ENCODE data around the gene IPO4. TPM values are rescaled to one million over a fixed set of nuclear protein-coding genes. Genes with fewer than 3 reads are reported as not detected.

Gene IPO4
- total and polyA plus RNA-seq, 2 donors (not counting 1 experiment from before 2014, with no cell fraction given) = 12.4 to 25.3 TPM

DNA sequence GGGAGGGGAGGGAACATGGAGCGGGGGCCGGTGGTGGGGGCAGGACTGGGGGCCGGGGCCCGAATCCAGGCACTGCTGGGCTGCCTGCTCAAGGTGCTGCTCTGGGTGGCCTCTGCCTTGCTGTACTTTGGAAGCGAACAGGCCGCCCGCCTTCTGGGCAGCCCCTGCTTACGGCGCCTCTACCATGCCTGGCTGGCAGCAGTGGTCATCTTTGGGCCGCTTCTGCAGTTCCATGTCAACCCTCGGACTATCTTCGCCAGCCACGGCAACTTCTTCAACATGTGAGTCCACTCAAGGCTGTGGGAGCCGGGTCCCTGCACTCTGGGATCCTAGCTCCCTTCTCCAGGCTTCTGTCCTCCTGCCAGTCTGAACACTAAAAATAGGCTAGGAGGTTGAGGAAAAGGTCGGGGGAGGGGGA lies 57.1 kb downstream of the IPO4 start:
- no peak overlapping the region for H3K27ac ChIP-seq (ENCODE audit: insufficient read depth, low read length)
- no peak overlapping the region for H2AFZ ChIP-seq (ENCODE audit: low read length)
- no peak overlapping the region for H3K4me2 ChIP-seq (ENCODE audit: extremely low read depth, insufficient read depth, low read length)
- H3K27me3 ChIP-seq (ENCODE audit: control insufficient read depth, insufficient read depth, low read length) = no peaks in the 10 kb centered on the region
- H3K36me3 ChIP-seq (ENCODE audit: control insufficient read depth, insufficient read depth, low read length) = no peaks in the 10 kb centered on the region
- no peaks in the 10 kb centered on the region for H4K20me1 ChIP-seq (ENCODE audit: control insufficient read depth, extremely low read depth, insufficient read depth, low read length)
- H3K4me3 ChIP-seq (replicated peaks in 1 of 4; ENCODE audit: control extremely low read depth in 1 of 4, insufficient read depth in 1 of 4, low read depth in 3 of 4, low read length in 4 of 4) = no peak overlapping the region
- no peak for TF ChIP-seq EZH2 (IDR thresholded peaks at IDR 0.05; ENCODE audit: low read length, missing control alignments)
- TF ChIP-seq, protein P1, sequence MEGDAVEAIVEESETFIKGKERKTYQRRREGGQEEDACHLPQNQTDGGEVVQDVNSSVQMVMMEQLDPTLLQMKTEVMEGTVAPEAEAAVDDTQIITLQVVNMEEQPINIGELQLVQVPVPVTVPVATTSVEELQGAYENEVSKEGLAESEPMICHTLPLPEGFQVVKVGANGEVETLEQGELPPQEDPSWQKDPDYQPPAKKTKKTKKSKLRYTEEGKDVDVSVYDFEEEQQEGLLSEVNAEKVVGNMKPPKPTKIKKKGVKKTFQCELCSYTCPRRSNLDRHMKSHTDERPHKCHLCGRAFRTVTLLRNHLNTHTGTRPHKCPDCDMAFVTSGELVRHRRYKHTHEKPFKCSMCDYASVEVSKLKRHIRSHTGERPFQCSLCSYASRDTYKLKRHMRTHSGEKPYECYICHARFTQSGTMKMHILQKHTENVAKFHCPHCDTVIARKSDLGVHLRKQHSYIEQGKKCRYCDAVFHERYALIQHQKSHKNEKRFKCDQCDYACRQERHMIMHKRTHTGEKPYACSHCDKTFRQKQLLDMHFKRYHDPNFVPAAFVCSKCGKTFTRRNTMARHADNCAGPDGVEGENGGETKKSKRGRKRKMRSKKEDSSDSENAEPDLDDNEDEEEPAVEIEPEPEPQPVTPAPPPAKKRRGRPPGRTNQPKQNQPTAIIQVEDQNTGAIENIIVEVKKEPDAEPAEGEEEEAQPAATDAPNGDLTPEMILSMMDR (conservative IDR thresholded peaks at IDR 0.05 in 1 of 2, IDR thresholded peaks at IDR 0.05 in 1 of 2; ENCODE audit: low read depth in 1 of 2, low read length in 2 of 2) = no peak
- H3K4me1 ChIP-seq (ENCODE audit: control insufficient read depth, extremely low read depth, insufficient read depth, low read length) = no peaks in the 10 kb centered on the region
- no peak overlapping the region for H3K9ac ChIP-seq (ENCODE audit: insufficient read depth, low read length)
- peaks cover 4% of the 10 kb centered on the region for H3K79me2 ChIP-seq (ENCODE audit: control insufficient read depth, insufficient read depth, low read length)
- no peak for DNase-seq (ENCODE audit: low read depth in 2 of 2)
- H3K9me3 ChIP-seq (ENCODE audit: control insufficient read depth, insufficient read depth, low read depth, low read length) = no peaks in the 10 kb centered on the region

DNA sequence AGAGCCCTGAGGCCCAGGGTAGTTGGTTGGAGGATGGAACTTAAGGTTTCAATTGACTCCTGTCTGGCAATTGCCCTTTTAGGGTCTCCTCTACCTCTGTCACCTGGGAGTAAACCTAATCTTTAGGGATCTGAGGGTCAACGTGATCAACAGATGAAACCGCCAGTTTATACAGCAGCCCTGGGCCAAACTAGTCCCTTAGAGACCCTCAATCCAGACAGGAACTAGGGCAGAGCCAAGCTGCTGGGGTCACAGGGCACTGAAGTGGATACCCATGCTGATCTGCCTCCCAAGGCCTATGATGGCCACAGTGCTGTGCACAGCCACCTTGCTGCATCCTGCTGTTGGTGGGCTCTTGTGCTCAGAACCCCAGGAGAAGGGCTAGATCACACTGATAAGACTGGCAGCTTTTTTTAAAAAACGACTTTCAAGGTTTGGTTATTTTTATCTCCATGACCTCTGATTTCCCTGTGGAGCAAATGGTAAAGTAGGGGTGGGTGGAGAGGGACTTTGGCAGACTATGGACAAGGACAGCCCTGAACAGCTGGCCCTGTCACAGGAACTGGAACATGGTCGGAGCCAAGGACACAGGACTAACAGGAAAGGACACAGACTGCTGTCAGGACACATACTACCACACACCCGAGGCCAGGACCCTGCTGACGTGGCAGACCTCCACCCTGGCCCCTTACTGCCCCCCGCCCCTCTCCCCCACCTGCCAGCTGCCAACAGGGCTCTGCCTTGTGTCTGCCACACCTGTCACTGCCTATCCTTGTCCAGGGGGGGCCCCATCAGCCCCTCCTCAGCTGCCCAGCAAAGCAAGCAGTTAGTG lies 57.7 kb downstream of the IPO4 start:
- Histone ChIP-seq H3K4me3 (replicated peaks in 1 of 4; ENCODE audit: control extremely low read depth in 1 of 4, insufficient read depth in 1 of 4, low read depth in 3 of 4, low read length in 4 of 4) (no peak overlapping the region), H3K79me2 (ENCODE audit: control insufficient read depth, insufficient read depth, low read length) (no peaks in the 10 kb centered on the region), H3K27me3 (ENCODE audit: control insufficient read depth, insufficient read depth, low read length) (no peaks in the 10 kb centered on the region), H3K9ac (ENCODE audit: insufficient read depth, low read length) (no peak overlapping the region), H3K4me2 (ENCODE audit: extremely low read depth, insufficient read depth, low read length) (no peak overlapping the region), H2AFZ (ENCODE audit: low read length) (no peak overlapping the region), H3K4me1 (ENCODE audit: control insufficient read depth, extremely low read depth, insufficient read depth, low read length) (no peaks in the 10 kb centered on the region), H3K36me3 (ENCODE audit: control insufficient read depth, insufficient read depth, low read length) (no peaks in the 10 kb centered on the region), H3K9me3 (ENCODE audit: control insufficient read depth, insufficient read depth, low read depth, low read length) (no peaks in the 10 kb centered on the region), H3K27ac (ENCODE audit: insufficient read depth, low read length) (no peak overlapping the region), H4K20me1 (ENCODE audit: control insufficient read depth, extremely low read depth, insufficient read depth, low read length) (no peaks in the 10 kb centered on the region)
- TF ChIP-seq, protein P1 (conservative IDR thresholded peaks at IDR 0.05 in 1 of 2, IDR thresholded peaks at IDR 0.05 in 1 of 2; ENCODE audit: low read depth in 1 of 2, low read length in 2 of 2) = no peak
- TF ChIP-seq EZH2 (IDR thresholded peaks at IDR 0.05; ENCODE audit: low read length, missing control alignments) = no peak
- DNase-seq (ENCODE audit: low read depth in 2 of 2) = no peak

DNA sequence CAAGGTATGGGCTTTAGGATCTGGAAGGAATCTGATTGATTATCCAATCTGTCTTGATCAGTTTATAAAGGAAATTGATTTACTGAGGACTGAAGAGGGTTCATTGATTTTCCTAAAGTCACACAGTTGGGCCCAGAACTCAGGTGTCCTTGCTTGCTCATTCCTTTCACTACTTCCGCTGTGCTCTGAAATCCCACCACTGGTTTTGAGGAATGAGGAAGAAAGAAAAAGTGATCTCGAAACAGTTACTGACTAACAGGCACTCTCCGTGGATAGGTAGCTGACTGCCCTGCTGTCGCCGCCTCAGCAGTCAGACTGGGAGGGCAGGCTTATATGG lies 58.3 kb downstream of the IPO4 start, which contains the start of gene FITM1:
Gene FITM1 (plus strand): TSS at position 280 of the 337 bp plus-strand sequence. CDS start 905 bp downstream, outside the sequence.
- H3K9me3 ChIP-seq (ENCODE audit: control insufficient read depth, insufficient read depth, low read depth, low read length) = no peaks in the 10 kb centered on the region
- no peak for DNase-seq (ENCODE audit: low read depth in 2 of 2)
- no peak within 1 kb of the TSS for H3K4me2 ChIP-seq (ENCODE audit: extremely low read depth, insufficient read depth, low read length)
- no peaks in the 10 kb centered on the region for H3K79me2 ChIP-seq (ENCODE audit: control insufficient read depth, insufficient read depth, low read length)
- H3K27me3 ChIP-seq (ENCODE audit: control insufficient read depth, insufficient read depth, low read length) = no peaks in the 10 kb centered on the region
- H3K36me3 ChIP-seq (ENCODE audit: control insufficient read depth, insufficient read depth, low read length) = no peaks in the 10 kb centered on the region
- TF ChIP-seq EZH2 (IDR thresholded peaks at IDR 0.05; ENCODE audit: low read length, missing control alignments) = no peak
- TF ChIP-seq, protein P1 (conservative IDR thresholded peaks at IDR 0.05 in 1 of 2, IDR thresholded peaks at IDR 0.05 in 1 of 2; ENCODE audit: low read depth in 1 of 2, low read length in 2 of 2) = no peak
- H3K9ac ChIP-seq (ENCODE audit: insufficient read depth, low read length) = no peak within 1 kb of the TSS
- H3K4me1 ChIP-seq (ENCODE audit: control insufficient read depth, extremely low read depth, insufficient read depth, low read length) = no peaks in the 10 kb centered on the region
- H3K27ac ChIP-seq (ENCODE audit: insufficient read depth, low read length) = no peak within 1 kb of the TSS
- H3K4me3 ChIP-seq (replicated peaks in 1 of 4; ENCODE audit: control extremely low read depth in 1 of 4, insufficient read depth in 1 of 4, low read depth in 3 of 4, low read length in 4 of 4) = no peak within 1 kb of the TSS
- no peaks in the 10 kb centered on the region for H4K20me1 ChIP-seq (ENCODE audit: control insufficient read depth, extremely low read depth, insufficient read depth, low read length)
- no peak within 1 kb of the TSS for H2AFZ ChIP-seq (ENCODE audit: low read length)

Other genes starting within 250 kb of the IPO4 start
Only the 30 nearest of the 34 such genes appear.
- gene DHRS4L2, start 199.9 kb downstream of the IPO4 start, total RNA-seq = 16.7 and 22.6 TPM in 2 replicates
- 12.7 and 12.8 TPM in 2 replicates for gene DHRS4L2, start 199.9 kb downstream of the IPO4 start, polyA plus RNA-seq
- 0.17 and 0.26 TPM in 2 replicates for gene CARMIL3, start 136.8 kb downstream of the IPO4 start, total RNA-seq
- 0.11 TPM in 1 of 2 replicates, not detected in the other for gene CARMIL3, start 136.8 kb downstream of the IPO4 start, polyA plus RNA-seq
- gene CPNE6, start 117.3 kb downstream of the IPO4 start, total RNA-seq = not detected in 2 replicates
- not detected in 2 replicates for gene CPNE6, start 117.3 kb downstream of the IPO4 start, polyA plus RNA-seq
- gene PCK2, start 94.5 kb downstream of the IPO4 start, total RNA-seq = 33.9 and 71.3 TPM in 2 replicates
- gene PCK2, start 94.5 kb downstream of the IPO4 start, polyA plus RNA-seq = 12.7 and 15.9 TPM in 2 replicates
- 52.9 and 68.0 TPM in 2 replicates for gene DCAF11, start 74.0 kb downstream of the IPO4 start, total RNA-seq
- gene DCAF11, start 74.0 kb downstream of the IPO4 start, polyA plus RNA-seq = 18.4 and 21.7 TPM in 2 replicates
- 0.77 and 0.99 TPM in 2 replicates for gene NRL, start 73.9 kb downstream of the IPO4 start, total RNA-seq
- gene NRL, start 73.9 kb downstream of the IPO4 start, polyA plus RNA-seq = 0.45 and 0.49 TPM in 2 replicates
- under 0.01 TPM in 1 of 2 replicates, not detected in the other for gene FITM1, start 58.2 kb downstream of the IPO4 start, total RNA-seq
- not detected in 2 replicates for gene FITM1, start 58.2 kb downstream of the IPO4 start, polyA plus RNA-seq
- 172 and 177 TPM in 2 replicates for gene PSME1, start 52.6 kb downstream of the IPO4 start, total RNA-seq
- gene PSME1, start 52.6 kb downstream of the IPO4 start, polyA plus RNA-seq = 221 and 266 TPM in 2 replicates
- 12.3 and 18.0 TPM in 2 replicates for gene EMC9, start 47.2 kb downstream of the IPO4 start, total RNA-seq
- 6.6 and 10.2 TPM in 2 replicates for gene EMC9, start 47.2 kb downstream of the IPO4 start, polyA plus RNA-seq
- gene PSME2, start 42.2 kb downstream of the IPO4 start, total RNA-seq = 82.7 and 148 TPM in 2 replicates
- gene PSME2, start 42.2 kb downstream of the IPO4 start, polyA plus RNA-seq = 132 and 175 TPM in 2 replicates
- gene RNF31, start 41.3 kb downstream of the IPO4 start, total RNA-seq = 25.4 and 30.3 TPM in 2 replicates
- 9.2 and 14.8 TPM in 2 replicates for gene RNF31, start 41.3 kb downstream of the IPO4 start, polyA plus RNA-seq
- gene IRF9, start 27.6 kb downstream of the IPO4 start, total RNA-seq = 110 and 142 TPM in 2 replicates
- 70.4 and 79.9 TPM in 2 replicates for gene IRF9, start 27.6 kb downstream of the IPO4 start, polyA plus RNA-seq
- 0.51 and 1.8 TPM in 2 replicates for gene REC8, start 16.7 kb downstream of the IPO4 start, total RNA-seq
- gene REC8, start 16.7 kb downstream of the IPO4 start, polyA plus RNA-seq = 1.5 and 2.2 TPM in 2 replicates
- 49.6 and 61.6 TPM in 2 replicates for gene TM9SF1, start 6.6 kb upstream of the IPO4 start, total RNA-seq
- 60.9 and 65.1 TPM in 2 replicates for gene TM9SF1, start 6.6 kb upstream of the IPO4 start, polyA plus RNA-seq
- under 0.01 and 0.17 TPM in 2 replicates for gene TSSK4, start 16.9 kb upstream of the IPO4 start, total RNA-seq
- not detected in 2 replicates for gene TSSK4, start 16.9 kb upstream of the IPO4 start, polyA plus RNA-seq
- 22.1 and 24.9 TPM in 2 replicates for gene CHMP4A, start 24.7 kb upstream of the IPO4 start, total RNA-seq
- 96.8 and 133 TPM in 2 replicates for gene CHMP4A, start 24.7 kb upstream of the IPO4 start, polyA plus RNA-seq
- gene MDP1, start 27.2 kb upstream of the IPO4 start, total RNA-seq = 13.6 and 22.1 TPM in 2 replicates
- 14.4 TPM in 2 replicates for gene MDP1, start 27.2 kb upstream of the IPO4 start, polyA plus RNA-seq
- 140 and 145 TPM in 2 replicates for gene NEDD8, start 43.6 kb upstream of the IPO4 start, total RNA-seq
- gene NEDD8, start 43.6 kb upstream of the IPO4 start, polyA plus RNA-seq = 441 and 587 TPM in 2 replicates
- gene GMPR2, start 44.1 kb upstream of the IPO4 start, total RNA-seq = 128 and 147 TPM in 2 replicates
- 68.3 and 80.2 TPM in 2 replicates for gene GMPR2, start 44.1 kb upstream of the IPO4 start, polyA plus RNA-seq
- gene TINF2, start 53.8 kb upstream of the IPO4 start, total RNA-seq = 54.7 and 61.4 TPM in 2 replicates
- gene TINF2, start 53.8 kb upstream of the IPO4 start, polyA plus RNA-seq = 42.6 and 47.7 TPM in 2 replicates
- gene TGM1, start 74.4 kb upstream of the IPO4 start, total RNA-seq = 0.51 and 0.83 TPM in 2 replicates
- 1.3 and 1.4 TPM in 2 replicates for gene TGM1, start 74.4 kb upstream of the IPO4 start, polyA plus RNA-seq
- gene RABGGTA, start 82.8 kb upstream of the IPO4 start, total RNA-seq = 14.1 and 21.0 TPM in 2 replicates
- gene RABGGTA, start 82.8 kb upstream of the IPO4 start, polyA plus RNA-seq = 15.1 and 19.4 TPM in 2 replicates
- gene DHRS1, start 111.0 kb upstream of the IPO4 start, total RNA-seq = 6.9 and 10.7 TPM in 2 replicates
- 21.0 and 24.5 TPM in 2 replicates for gene DHRS1, start 111.0 kb upstream of the IPO4 start, polyA plus RNA-seq
- gene NOP9, start 111.0 kb upstream of the IPO4 start, total RNA-seq = 16.2 and 16.7 TPM in 2 replicates
- gene NOP9, start 111.0 kb upstream of the IPO4 start, polyA plus RNA-seq = 8.0 and 13.5 TPM in 2 replicates
- gene CIDEB, start 119.2 kb upstream of the IPO4 start, total RNA-seq = 0.33 and 0.51 TPM in 2 replicates
- 0.35 and 0.42 TPM in 2 replicates for gene CIDEB, start 119.2 kb upstream of the IPO4 start, polyA plus RNA-seq
- 1.3 and 1.8 TPM in 2 replicates for gene LTB4R2, start 121.3 kb upstream of the IPO4 start, total RNA-seq
- gene LTB4R2, start 121.3 kb upstream of the IPO4 start, polyA plus RNA-seq = 0.23 and 0.28 TPM in 2 replicates
- 0.66 and 1.0 TPM in 2 replicates for gene LTB4R, start 122.7 kb upstream of the IPO4 start, total RNA-seq
- gene LTB4R, start 122.7 kb upstream of the IPO4 start, polyA plus RNA-seq = 0.49 and 0.62 TPM in 2 replicates
- gene ADCY4, start 146.3 kb upstream of the IPO4 start, total RNA-seq = 1.3 and 7.4 TPM in 2 replicates
- 0.43 and 1.4 TPM in 2 replicates for gene ADCY4, start 146.3 kb upstream of the IPO4 start, polyA plus RNA-seq
- 0.26 and 0.33 TPM in 2 replicates for gene RIPK3, start 151.2 kb upstream of the IPO4 start, total RNA-seq
- 0.20 and 0.34 TPM in 2 replicates for gene RIPK3, start 151.2 kb upstream of the IPO4 start, polyA plus RNA-seq
- 33.1 and 59.9 TPM in 2 replicates for gene NFATC4, start 179.4 kb upstream of the IPO4 start, total RNA-seq
- 23.8 and 27.1 TPM in 2 replicates for gene NFATC4, start 179.4 kb upstream of the IPO4 start, polyA plus RNA-seq

Data from fibroblast of lung (primary cell).